ENCODE data around the gene DHCR24.
A peak's percentile ranks its signal among the peaks of the same experiment; 100 is the strongest.
"Not testable (repeated sequence)": the region's sequence is repeated elsewhere in the genome, so short reads cannot be mapped to it uniquely, and the experiment has no call there.

Gene DHCR24

DNA sequence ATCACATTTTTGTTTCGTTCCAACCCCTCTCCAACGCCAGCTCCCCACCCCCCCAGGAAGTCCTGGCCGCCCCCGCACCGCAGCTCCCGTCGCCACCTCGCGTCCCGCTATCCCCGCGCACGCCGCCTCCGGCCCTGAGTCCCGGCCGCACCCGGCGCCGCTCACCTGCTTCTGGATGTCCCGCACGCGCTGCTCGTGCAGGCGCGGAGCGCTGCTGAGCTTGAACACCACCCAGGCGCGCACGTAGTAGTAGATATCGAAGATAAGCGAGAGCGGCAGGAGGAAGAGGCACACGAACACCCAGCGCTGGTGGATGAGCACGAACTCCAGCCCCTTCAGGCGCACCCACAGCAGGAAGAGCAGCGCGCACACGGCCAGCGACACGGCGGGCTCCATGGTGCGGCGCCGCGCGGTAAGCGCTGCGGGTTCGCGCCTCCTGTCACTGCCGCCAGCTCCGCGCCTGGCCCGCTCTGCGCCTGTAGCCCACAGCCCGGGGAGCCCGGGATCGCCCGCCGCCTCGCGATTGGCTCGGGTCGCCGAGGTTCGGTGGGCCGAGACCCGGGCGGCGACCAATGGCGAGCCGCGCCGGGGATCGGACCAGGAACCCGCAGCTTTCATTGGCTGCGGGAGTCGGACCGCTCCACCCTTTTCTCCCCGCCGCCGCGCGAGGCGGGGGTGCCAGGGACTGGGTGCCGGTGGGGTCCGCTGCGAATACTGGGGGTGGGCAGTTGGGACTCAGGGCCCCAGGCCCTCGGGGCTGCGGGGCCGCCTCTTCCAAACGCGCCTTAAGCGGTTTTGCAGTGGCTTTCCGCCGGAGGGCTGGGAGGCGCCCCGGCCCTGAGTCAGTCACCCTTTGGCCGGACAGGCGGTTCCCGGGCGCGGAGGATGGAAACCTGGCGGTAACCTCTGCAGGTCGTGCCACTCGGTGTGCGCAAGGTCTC lies at the start of gene DHCR24:
Gene DHCR24, minus strand, starts transcription at position 472 of the 941 bp plus-strand sequence. Its CDS starts 76 bp downstream, at position 396.
- no peak for DNase-seq (ENCODE audit: low read depth)

DNA sequence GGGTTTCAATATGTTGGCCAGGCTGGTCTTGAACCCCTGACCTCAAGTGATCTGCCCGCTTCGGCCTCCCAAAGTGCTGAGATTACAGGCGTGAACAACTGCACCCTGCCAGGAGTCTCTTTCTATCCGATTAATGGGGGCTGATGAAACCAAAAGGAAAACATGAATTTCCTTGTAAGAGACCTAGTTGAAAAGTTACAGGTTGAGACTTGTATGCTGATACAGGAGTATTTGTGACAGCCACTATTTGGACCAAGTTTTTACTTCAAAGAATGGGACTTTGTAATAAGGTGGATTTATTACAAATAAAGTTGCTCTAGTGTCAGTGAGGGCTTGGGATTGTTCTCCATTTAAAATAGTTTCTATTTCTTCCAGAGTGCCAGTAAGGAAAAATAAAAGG lies 49.8 kb upstream of the DHCR24 start:
- DNase-seq (ENCODE audit: low read depth), result no peak

DNA sequence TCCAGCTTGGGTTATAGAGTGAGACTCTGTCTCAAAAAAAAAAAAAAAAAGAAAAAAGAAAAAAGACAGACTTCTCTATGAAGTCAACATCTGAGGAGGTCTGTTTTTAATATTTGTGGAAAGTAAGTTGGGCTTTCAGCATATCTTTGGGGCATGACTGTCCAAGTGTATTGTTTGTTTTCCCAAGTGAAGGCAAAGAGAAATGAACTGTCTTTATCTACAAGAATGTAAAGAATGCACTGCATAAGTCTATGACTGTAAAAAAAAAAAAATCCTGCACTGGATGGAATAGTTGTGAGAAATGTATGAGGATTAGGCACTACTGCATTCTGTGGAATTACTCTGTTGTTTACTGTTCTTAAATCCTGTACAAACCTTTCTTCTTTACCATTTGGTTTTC lies 47.9 kb upstream of the DHCR24 start:
- peak; percentile 98 for DNase-seq (ENCODE audit: low read depth)

- DNase-seq (ENCODE audit: low read depth), result not testable (repeated sequence)
These were observed 47.1 kb upstream of the DHCR24 start for GRCh38 chr1:54934081-54934480.

- no peak for DNase-seq (ENCODE audit: low read depth)
These were observed 44.4 kb upstream of the DHCR24 start for GRCh38 chr1:54931275-54931840.

GRCh38 chr1:54929700-54930099 lies 42.7 kb upstream of the DHCR24 start:
- DNase-seq (ENCODE audit: low read depth), result no peak

DNA sequence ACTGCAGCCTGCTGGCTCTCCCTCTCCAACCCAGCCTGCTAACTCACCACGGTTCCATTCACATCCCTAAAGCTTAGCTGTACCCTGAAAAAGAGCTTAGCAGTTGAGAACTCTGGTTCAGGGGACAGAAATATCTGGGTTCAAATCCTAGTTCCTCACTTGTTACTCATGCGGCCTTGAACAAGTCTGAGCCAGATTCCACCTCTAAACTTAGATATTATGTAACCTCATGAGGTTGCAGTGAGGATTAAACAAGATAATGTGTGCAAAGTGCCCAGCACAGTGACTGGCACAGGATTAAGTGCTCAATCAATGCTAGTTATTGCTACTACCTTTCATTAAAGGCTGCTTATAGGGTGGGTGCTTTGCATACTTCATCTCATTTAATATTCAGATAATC lies 41.3 kb upstream of the DHCR24 start:
- DNase-seq (ENCODE audit: low read depth), result no peak

- DNase-seq (ENCODE audit: low read depth), result no peak
These were observed 40.7 kb upstream of the DHCR24 start for GRCh38 chr1:54927472-54928240.

- DNase-seq (ENCODE audit: low read depth), result no peak
These were observed 40.0 kb upstream of the DHCR24 start for GRCh38 chr1:54926970-54927369.

DNA sequence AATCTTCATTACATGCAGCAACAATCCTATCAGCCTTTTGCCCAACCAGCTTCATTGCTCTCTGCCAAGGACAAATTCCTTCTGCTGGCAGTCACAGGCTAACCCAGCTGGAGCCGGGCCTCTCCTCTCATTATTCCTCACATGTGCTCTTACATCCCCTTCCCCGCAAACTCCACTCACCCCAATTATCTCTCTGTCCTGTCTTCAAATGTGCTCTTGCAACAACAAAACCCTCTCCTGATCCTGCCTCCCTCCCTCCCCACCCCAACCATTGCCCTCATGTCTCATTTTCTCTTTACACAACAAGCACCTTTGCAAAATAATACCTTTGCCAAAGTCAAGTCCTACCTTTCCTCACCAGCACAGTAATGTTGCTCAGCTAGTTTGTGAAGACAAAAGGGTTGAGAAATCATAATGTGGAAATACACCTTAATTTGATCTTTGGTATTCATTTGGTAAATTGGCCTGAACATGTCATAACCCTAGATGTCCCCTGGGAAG lies 36.0 kb upstream of the DHCR24 start:
- no peak for DNase-seq (ENCODE audit: low read depth)

DNA sequence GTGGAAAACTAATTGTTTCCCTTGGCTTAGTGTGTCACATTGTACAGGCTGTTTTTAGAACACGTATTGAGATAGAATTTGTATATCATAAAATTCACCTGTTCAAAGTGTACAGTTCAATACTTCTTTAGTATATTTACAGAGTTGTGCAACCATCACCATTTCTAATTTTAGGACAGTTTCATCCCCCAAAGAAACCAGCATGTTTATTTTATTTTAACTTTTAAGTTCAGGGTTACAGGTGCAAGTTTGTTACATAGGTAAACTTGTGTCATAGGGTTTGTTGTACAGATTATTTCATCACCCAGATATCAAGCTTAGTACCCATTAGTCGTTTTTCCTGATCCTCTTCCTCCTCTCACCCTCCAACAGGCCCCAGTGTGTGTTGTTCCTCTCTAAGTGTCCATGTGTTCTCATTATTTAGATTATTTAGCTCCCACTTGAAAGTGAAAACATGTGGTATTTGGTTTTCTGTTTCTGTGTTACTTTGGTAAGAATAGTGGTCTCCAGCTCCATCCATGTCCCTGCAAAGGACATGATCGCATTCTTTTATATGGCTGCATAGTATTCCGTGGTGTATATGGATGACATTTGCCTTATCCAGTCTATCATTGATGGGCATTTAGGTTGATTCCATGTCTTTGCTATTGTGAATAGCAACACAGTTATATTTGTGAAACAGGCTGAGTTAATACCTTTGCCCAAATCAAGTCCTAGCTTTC lies 35.2 kb upstream of the DHCR24 start:
- no peak for DNase-seq (ENCODE audit: low read depth)

GRCh38 chr1:54919367-54920359 lies 32.7 kb upstream of the DHCR24 start:
- DNase-seq (ENCODE audit: low read depth), result no peak

GRCh38 chr1:54911076-54911475 lies 24.1 kb upstream of the DHCR24 start:
- DNase-seq (ENCODE audit: low read depth), result not testable (repeated sequence)

DNA sequence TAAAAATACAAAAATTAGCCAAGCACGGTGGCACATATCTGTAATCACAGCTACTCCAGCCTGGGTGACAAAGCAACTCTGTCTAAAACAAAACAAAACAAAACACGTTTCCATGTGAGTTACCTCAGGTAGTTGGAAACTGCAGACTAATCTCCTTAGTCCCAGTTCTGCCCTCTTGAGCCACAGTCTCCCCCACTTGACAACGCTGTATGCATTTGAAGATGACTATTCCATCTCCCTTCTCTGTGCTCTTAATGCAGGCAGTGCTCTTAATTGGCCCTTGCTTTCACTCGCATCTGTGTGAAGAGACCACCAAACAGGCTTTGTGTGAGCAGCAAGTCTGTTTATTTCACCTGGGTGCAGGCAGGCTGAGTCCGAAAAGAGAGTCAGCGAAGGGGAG lies 19.6 kb upstream of the DHCR24 start:
- DNase-seq (ENCODE audit: low read depth), result no peak

DNA sequence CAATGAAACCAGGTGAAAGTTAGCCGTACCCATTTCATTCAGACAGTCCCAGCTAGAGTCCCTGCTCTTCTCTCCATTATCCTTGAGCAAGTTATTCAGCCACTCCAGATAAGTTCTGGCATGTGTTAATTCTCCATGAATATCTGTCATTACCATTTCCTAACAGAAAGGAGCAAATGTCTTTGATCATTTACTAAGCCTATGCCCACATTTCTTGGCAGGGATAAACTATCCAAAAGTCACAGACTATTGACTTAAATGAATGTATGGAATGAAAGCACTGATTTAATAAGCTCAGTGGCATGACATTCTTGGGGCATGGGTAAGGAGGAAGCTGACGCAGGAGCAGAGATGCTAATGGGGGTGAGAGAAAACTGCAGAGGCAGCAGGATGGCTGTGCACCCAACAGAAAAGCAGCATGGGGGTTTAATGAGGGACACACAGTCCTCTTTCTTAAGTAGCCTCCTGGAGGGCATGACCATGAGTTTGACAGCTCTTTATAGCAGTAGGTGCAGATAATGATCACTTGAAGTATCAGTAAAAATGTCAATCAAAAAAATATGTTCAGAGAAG lies 17.6 kb upstream of the DHCR24 start:
- peak; percentile 77 for DNase-seq (ENCODE audit: low read depth)

DNA sequence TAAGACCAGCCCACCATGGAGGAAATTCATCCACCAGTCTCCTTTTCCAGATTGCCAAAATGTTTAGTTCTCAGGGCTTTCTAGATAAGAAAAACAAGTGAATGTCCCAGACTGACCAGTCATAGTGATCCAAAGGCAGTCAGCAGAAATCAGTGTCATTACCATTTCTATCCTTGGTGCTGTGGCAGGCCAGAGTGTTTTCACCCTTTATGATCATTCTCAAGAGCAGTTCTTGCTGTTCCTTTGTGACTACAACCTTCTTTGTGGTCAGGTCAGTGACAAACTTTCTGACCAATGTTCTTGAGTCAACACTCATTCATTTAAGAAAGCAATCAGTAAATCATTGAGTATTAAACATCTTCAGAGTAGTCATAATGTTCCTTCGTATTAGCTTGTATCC lies 7.3 kb upstream of the DHCR24 start:
- no peak for DNase-seq (ENCODE audit: low read depth)

- no peak for DNase-seq (ENCODE audit: low read depth)
These were observed 5.6 kb upstream of the DHCR24 start for GRCh38 chr1:54892586-54892985.

DNA sequence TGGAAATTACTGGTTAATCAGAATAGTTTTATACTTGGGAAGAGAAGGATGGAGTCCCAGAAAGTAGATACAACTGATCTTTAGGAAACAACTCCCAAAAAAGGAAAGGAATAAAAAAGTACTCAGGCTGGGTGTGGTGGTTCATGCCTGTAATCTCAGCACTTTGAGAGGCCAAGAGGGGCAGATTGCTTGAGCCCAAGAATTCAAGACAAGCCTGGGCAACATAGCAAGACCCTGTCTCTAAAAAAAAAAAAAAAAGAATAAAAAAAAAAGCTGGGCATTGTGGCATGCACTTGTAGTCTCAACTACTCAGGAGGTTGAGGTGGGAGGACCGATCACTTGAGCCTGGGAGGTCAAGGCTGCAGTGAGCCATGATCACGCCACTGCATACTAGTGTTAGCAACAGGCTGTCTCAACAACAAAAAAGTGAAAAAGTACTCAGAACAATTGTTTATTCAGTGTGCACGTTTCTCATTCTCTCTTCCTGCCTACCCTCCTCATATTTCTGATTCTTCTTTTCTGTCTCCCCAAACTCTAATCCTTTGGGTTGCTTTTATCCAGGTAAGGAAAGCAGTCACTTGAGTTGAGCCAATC lies 2.2 kb upstream of the DHCR24 start:
- no peak for DNase-seq (ENCODE audit: low read depth)

DNA sequence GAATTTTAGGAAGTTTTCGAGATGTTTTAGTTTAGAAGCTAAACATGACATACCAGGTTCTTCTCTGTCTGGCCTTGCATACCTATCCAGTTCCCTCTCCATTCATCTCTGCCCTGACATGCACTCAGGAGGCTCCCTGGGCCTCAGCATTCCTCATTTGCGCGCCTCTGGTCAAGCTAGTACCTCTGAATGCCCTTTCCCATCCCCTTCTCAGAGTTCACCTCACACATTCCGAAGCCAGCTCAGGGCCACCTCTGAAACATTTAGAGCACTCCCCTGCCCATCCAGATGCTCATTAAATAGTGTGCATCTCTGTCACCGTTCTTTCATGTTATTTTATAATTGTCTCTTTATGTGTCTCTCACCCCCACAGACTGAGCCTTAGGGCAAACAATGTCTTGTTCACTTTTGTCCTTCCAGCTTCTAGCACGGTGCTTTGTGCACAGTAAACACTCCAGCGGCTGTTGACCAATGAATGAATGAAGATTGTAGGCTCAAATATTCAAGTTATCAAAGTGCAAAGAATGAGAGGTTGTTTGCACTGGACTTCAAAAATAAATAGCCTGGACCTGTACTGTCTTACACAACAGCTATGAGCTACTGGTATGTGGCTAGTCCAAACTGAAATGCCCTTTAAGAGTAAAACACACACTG lies 1.2 kb upstream of the DHCR24 start:
- DNase-seq (ENCODE audit: low read depth), result no peak

Measured in GM04503 (cell line).